ENCODE measurements around the gene SSNA1. TPM values are rescaled to one million over a fixed set of nuclear protein-coding genes. Genes with fewer than 3 reads are reported as not detected.

Gene SSNA1
- total RNA-seq, 1 donor from 2014 or later = 52.7 TPM

DNA sequence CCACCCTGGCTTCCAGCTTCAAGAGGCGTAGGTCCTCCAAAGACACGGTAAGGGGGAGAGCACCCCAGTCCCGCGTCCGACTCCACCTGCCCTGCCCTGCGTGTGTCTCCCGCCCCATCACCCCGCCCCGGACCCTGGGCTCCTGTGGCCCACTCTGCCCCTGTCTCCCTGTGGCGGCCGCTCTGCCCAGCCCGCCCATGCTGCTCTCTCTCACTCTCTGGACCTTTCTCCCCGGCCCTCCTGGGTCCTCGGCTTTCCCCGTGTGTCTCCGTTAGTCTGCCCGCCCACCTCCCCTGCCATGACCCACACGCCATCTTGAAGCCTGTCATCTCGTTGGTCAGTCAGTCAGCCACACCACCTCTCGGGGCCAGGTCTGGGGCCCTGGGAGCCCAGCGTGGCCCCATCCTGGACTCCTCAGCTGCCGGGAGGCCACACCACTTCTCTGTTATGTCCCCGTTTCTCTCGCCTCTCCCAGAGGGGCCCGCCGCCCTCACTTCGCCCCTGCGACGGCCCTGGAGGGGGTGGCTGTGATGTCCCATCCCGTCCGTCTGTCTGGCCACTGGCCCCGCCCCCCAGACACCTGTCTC is 23.1 kb upstream of the SSNA1 start:
- Mint-ChIP-seq H3K4me3 (ENCODE audit: unreplicated experiment) (no peak overlapping the region), H3K27me3 (ENCODE audit: low read depth, unreplicated experiment) (peaks cover 42% of the 10 kb centered on the region), H3K4me1 (ENCODE audit: low read depth, unreplicated experiment) (no peaks in the 10 kb centered on the region), H3K36me3 (ENCODE audit: low read depth, unreplicated experiment) (no peaks in the 10 kb centered on the region), H3K27ac (ENCODE audit: unreplicated experiment) (peak overlapping the region; percentile 80), H3K9me3 (ENCODE audit: unreplicated experiment) (no peaks in the 10 kb centered on the region)
- Histone ChIP-seq H3K79me2 (ENCODE audit: insufficient read depth, low read length) (no peaks in the 10 kb centered on the region), H3K4me1 (ENCODE audit: insufficient read depth, low read length) (peaks cover 4% of the 10 kb centered on the region), H3K4me3 (ENCODE audit: insufficient read depth, low read depth, low read length) (no peak overlapping the region), H3K9me3 (ENCODE audit: insufficient read depth, low read depth, low read length) (no peaks in the 10 kb centered on the region), H3K36me3 (ENCODE audit: insufficient read depth, low read length) (no peaks in the 10 kb centered on the region), H4K20me1 (ENCODE audit: insufficient read depth, low read length) (no peaks in the 10 kb centered on the region), H3K27ac (ENCODE audit: low read depth, low read length) (no peak overlapping the region), H2AFZ (ENCODE audit: low read depth, low read length) (no peak overlapping the region), H3K27me3 (ENCODE audit: insufficient read depth, low read length) (peaks cover 39% of the 10 kb centered on the region), H3K9ac (ENCODE audit: low read length) (no peak overlapping the region), H3K4me2 (ENCODE audit: low read length) (no peak overlapping the region)
- DNase-seq (ENCODE audit: low read depth) (no peak), FAIRE-seq (no peak)
- TF ChIP-seq EZH2 (IDR thresholded peaks at IDR 0.05; ENCODE audit: insufficient read depth, low read length) = peak; percentile 2
- TF ChIP-seq, protein P1, sequence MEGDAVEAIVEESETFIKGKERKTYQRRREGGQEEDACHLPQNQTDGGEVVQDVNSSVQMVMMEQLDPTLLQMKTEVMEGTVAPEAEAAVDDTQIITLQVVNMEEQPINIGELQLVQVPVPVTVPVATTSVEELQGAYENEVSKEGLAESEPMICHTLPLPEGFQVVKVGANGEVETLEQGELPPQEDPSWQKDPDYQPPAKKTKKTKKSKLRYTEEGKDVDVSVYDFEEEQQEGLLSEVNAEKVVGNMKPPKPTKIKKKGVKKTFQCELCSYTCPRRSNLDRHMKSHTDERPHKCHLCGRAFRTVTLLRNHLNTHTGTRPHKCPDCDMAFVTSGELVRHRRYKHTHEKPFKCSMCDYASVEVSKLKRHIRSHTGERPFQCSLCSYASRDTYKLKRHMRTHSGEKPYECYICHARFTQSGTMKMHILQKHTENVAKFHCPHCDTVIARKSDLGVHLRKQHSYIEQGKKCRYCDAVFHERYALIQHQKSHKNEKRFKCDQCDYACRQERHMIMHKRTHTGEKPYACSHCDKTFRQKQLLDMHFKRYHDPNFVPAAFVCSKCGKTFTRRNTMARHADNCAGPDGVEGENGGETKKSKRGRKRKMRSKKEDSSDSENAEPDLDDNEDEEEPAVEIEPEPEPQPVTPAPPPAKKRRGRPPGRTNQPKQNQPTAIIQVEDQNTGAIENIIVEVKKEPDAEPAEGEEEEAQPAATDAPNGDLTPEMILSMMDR (IDR thresholded peaks at IDR 0.05; ENCODE audit: insufficient read depth, low read depth, low read length) = no peak

DNA sequence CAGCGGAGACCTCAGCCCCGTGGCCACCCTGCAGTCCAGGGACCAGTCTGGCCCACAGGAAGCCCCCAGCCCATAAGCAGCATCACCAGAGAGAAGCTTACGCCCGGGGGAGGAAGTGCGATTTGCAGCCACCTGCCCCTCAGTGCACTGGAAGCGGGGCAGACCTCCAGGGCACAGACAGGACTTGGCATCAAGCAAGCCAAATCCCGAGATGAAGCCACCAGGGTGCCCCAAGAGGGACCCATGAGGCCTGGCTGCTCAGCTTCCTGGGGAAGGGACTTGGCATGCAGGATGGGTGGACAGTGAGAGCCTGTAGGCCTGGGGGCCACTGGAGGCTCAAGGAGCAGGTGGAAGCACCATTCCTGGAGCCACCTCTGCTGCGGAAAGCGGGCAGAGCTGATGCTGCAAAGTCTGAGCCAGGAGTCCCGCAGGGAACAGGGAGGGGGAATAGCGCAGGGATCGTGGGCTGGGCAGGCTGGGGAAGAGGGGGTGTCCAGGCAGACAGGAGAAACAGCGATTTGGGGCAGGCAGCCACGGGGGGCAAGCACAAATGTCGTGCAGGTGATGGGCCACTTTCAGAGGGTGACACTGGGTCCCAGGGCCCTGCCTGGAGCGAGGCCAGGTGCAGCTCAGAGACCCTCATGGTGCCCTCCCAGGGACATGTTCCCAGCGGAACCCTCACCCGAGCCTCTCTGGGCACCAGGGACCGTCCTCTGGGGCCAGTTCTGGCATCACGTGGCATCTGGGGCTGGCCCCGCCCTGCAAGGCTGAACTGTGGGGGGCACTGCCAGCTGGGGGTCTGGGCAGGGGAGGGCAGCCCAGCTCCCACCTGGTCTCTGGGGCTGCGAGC is 21.9 kb upstream of the SSNA1 start:
- Histone ChIP-seq H3K27me3 (ENCODE audit: insufficient read depth, low read length) (peaks cover 43% of the 10 kb centered on the region), H3K79me2 (ENCODE audit: insufficient read depth, low read length) (no peaks in the 10 kb centered on the region)
- TF ChIP-seq, protein P1 (IDR thresholded peaks at IDR 0.05; ENCODE audit: insufficient read depth, low read depth, low read length) = no peak
- TF ChIP-seq EZH2 (IDR thresholded peaks at IDR 0.05; ENCODE audit: insufficient read depth, low read length) = no peak

More for the DNA sequence above, 21.9 kb upstream of the SSNA1 start:
- no peak for DNase-seq (ENCODE audit: low read depth)
- H3K36me3 Mint-ChIP-seq (ENCODE audit: low read depth, unreplicated experiment) = no peaks in the 10 kb centered on the region
- Histone ChIP-seq H4K20me1 (ENCODE audit: insufficient read depth, low read length) (no peaks in the 10 kb centered on the region), H2AFZ (ENCODE audit: low read depth, low read length) (no peak overlapping the region), H3K36me3 (ENCODE audit: insufficient read depth, low read length) (no peaks in the 10 kb centered on the region), H3K9ac (ENCODE audit: low read length) (no peak overlapping the region), H3K4me1 (ENCODE audit: insufficient read depth, low read length) (peaks cover 4% of the 10 kb centered on the region), H3K4me2 (ENCODE audit: low read length) (no peak overlapping the region), H3K27ac (ENCODE audit: low read depth, low read length) (no peak overlapping the region), H3K4me3 (ENCODE audit: insufficient read depth, low read depth, low read length) (no peak overlapping the region), H3K9me3 (ENCODE audit: insufficient read depth, low read depth, low read length) (no peaks in the 10 kb centered on the region)
- H3K4me1 Mint-ChIP-seq (ENCODE audit: low read depth, unreplicated experiment) = no peaks in the 10 kb centered on the region
- peak overlapping the region; percentile 18 for H3K27ac Mint-ChIP-seq (ENCODE audit: unreplicated experiment)
- H3K9me3 Mint-ChIP-seq (ENCODE audit: unreplicated experiment) = no peaks in the 10 kb centered on the region
- peaks cover 45% of the 10 kb centered on the region for H3K27me3 Mint-ChIP-seq (ENCODE audit: low read depth, unreplicated experiment)
- no peak for FAIRE-seq
- no peak overlapping the region for H3K4me3 Mint-ChIP-seq (ENCODE audit: unreplicated experiment)
